ENCODE data around the gene MBD3L2B. TPM values are rescaled to one million over a fixed set of nuclear protein-coding genes. Genes with fewer than 3 reads are reported as not detected.

MBD3L2B gene
- total and polyA plus RNA-seq, 2 experiments from 2014 or later: not detected

DNA sequence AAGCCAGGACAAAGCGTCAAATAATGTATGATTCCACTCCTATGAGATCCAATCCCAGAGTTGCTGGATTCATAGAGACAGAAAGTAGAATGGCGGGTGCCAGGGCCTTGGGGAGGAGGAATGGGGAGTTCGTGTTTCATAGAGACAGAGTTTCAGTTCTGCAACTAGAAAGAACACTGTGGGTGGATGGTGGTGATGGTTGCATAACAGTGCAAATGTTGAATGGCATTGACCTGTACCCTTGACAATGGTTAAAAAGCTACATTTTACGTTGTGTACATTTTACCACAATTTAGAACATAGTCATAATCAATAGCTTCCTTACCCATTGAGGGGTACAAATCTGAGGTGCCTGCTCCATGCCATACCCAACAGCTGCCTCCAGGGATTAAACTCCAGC is 33.4 kb downstream of the MBD3L2B start:
- H3K27me3 ChIP-seq (ENCODE audit: insufficient read depth): no peaks in the 10 kb centered on the region
- no peak overlapping the region for H3K4me3 Mint-ChIP-seq
- no peaks in the 10 kb centered on the region for H4K20me1 ChIP-seq (replicated peaks; ENCODE audit: insufficient read depth)
- no peak overlapping the region for H3K27ac ChIP-seq (ENCODE audit: low read depth)
- no peaks in the 10 kb centered on the region for H3K4me1 ChIP-seq (ENCODE audit: insufficient read depth)
- H3K79me2 ChIP-seq (replicated peaks; ENCODE audit: insufficient read depth): no peaks in the 10 kb centered on the region
- no peak overlapping the region for H3K4me2 ChIP-seq
- TF ChIP-seq STAT1 (IDR thresholded peaks at IDR 0.05; ENCODE audit: unreplicated experiment) (no peak), EZH2phosphoT487 (IDR thresholded peaks at IDR 0.05; ENCODE audit: unreplicated experiment) (no peak), ZNF114 (CRISPR knock-in tag; IDR thresholded peaks at IDR 0.05) (no peak), POLR2AphosphoS5 (IDR thresholded peaks at IDR 0.05; ENCODE audit: low read depth) (no peak), NANOG (IDR thresholded peaks at IDR 0.05; ENCODE audit: borderline replicate concordance) (no peak), CREB1 (CRISPR knock-in tag; IDR thresholded peaks at IDR 0.05; ENCODE audit: low read depth) (no peak), ZNF331 (CRISPR knock-in tag; IDR thresholded peaks at IDR 0.05; ENCODE audit: low read depth) (no peak), EZH2 (IDR thresholded peaks at IDR 0.05; ENCODE audit: low read depth, unreplicated experiment) (no peak), JUNB (IDR thresholded peaks at IDR 0.05; ENCODE audit: unreplicated experiment) (no peak)
- TF ChIP-seq, protein P1, sequence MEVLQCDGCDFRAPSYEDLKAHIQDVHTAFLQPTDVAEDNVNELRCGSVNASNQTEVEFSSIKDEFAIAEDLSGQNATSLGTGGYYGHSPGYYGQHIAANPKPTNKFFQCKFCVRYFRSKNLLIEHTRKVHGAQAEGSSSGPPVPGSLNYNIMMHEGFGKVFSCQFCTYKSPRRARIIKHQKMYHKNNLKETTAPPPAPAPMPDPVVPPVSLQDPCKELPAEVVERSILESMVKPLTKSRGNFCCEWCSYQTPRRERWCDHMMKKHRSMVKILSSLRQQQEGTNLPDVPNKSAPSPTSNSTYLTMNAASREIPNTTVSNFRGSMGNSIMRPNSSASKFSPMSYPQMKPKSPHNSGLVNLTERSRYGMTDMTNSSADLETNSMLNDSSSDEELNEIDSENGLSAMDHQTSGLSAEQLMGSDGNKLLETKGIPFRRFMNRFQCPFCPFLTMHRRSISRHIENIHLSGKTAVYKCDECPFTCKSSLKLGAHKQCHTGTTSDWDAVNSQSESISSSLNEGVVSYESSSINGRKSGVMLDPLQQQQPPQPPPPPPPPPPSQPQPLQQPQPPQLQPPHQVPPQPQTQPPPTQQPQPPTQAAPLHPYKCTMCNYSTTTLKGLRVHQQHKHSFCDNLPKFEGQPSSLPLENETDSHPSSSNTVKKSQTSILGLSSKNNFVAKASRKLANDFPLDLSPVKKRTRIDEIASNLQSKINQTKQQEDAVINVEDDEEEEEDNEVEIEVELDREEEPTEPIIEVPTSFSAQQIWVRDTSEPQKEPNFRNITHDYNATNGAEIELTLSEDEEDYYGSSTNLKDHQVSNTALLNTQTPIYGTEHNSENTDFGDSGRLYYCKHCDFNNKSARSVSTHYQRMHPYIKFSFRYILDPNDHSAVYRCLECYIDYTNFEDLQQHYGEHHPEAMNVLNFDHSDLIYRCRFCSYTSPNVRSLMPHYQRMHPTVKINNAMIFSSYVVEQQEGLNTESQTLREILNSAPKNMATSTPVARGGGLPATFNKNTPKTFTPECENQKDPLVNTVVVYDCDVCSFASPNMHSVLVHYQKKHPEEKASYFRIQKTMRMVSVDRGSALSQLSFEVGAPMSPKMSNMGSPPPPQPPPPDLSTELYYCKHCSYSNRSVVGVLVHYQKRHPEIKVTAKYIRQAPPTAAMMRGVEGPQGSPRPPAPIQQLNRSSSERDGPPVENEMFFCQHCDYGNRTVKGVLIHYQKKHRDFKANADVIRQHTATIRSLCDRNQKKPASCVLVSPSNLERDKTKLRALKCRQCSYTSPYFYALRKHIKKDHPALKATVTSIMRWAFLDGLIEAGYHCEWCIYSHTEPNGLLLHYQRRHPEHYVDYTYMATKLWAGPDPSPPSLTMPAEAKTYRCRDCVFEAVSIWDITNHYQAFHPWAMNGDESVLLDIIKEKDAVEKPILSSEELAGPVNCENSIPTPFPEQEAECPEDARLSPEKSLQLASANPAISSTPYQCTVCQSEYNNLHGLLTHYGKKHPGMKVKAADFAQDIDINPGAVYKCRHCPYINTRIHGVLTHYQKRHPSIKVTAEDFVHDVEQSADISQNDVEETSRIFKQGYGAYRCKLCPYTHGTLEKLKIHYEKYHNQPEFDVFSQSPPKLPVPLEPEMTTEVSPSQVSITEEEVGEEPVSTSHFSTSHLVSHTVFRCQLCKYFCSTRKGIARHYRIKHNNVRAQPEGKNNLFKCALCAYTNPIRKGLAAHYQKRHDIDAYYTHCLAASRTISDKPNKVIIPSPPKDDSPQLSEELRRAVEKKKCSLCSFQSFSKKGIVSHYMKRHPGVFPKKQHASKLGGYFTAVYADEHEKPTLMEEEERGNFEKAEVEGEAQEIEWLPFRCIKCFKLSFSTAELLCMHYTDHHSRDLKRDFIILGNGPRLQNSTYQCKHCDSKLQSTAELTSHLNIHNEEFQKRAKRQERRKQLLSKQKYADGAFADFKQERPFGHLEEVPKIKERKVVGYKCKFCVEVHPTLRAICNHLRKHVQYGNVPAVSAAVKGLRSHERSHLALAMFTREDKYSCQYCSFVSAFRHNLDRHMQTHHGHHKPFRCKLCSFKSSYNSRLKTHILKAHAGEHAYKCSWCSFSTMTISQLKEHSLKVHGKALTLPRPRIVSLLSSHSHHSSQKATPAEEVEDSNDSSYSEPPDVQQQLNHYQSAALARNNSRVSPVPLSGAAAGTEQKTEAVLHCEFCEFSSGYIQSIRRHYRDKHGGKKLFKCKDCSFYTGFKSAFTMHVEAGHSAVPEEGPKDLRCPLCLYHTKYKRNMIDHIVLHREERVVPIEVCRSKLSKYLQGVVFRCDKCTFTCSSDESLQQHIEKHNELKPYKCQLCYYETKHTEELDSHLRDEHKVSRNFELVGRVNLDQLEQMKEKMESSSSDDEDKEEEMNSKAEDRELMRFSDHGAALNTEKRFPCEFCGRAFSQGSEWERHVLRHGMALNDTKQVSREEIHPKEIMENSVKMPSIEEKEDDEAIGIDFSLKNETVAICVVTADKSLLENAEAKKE (CRISPR knock-in tag; IDR thresholded peaks at IDR 0.05): no peak
- TF ChIP-seq, protein P2, sequence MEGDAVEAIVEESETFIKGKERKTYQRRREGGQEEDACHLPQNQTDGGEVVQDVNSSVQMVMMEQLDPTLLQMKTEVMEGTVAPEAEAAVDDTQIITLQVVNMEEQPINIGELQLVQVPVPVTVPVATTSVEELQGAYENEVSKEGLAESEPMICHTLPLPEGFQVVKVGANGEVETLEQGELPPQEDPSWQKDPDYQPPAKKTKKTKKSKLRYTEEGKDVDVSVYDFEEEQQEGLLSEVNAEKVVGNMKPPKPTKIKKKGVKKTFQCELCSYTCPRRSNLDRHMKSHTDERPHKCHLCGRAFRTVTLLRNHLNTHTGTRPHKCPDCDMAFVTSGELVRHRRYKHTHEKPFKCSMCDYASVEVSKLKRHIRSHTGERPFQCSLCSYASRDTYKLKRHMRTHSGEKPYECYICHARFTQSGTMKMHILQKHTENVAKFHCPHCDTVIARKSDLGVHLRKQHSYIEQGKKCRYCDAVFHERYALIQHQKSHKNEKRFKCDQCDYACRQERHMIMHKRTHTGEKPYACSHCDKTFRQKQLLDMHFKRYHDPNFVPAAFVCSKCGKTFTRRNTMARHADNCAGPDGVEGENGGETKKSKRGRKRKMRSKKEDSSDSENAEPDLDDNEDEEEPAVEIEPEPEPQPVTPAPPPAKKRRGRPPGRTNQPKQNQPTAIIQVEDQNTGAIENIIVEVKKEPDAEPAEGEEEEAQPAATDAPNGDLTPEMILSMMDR (conservative IDR thresholded peaks at IDR 0.05; ENCODE audit: low read depth in 2 of 2): no peak
- TF ChIP-seq, protein P3, sequence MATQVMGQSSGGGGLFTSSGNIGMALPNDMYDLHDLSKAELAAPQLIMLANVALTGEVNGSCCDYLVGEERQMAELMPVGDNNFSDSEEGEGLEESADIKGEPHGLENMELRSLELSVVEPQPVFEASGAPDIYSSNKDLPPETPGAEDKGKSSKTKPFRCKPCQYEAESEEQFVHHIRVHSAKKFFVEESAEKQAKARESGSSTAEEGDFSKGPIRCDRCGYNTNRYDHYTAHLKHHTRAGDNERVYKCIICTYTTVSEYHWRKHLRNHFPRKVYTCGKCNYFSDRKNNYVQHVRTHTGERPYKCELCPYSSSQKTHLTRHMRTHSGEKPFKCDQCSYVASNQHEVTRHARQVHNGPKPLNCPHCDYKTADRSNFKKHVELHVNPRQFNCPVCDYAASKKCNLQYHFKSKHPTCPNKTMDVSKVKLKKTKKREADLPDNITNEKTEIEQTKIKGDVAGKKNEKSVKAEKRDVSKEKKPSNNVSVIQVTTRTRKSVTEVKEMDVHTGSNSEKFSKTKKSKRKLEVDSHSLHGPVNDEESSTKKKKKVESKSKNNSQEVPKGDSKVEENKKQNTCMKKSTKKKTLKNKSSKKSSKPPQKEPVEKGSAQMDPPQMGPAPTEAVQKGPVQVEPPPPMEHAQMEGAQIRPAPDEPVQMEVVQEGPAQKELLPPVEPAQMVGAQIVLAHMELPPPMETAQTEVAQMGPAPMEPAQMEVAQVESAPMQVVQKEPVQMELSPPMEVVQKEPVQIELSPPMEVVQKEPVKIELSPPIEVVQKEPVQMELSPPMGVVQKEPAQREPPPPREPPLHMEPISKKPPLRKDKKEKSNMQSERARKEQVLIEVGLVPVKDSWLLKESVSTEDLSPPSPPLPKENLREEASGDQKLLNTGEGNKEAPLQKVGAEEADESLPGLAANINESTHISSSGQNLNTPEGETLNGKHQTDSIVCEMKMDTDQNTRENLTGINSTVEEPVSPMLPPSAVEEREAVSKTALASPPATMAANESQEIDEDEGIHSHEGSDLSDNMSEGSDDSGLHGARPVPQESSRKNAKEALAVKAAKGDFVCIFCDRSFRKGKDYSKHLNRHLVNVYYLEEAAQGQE (IDR thresholded peaks at IDR 0.05; ENCODE audit: unreplicated experiment): no peak
- TF ChIP-seq, protein P4, sequence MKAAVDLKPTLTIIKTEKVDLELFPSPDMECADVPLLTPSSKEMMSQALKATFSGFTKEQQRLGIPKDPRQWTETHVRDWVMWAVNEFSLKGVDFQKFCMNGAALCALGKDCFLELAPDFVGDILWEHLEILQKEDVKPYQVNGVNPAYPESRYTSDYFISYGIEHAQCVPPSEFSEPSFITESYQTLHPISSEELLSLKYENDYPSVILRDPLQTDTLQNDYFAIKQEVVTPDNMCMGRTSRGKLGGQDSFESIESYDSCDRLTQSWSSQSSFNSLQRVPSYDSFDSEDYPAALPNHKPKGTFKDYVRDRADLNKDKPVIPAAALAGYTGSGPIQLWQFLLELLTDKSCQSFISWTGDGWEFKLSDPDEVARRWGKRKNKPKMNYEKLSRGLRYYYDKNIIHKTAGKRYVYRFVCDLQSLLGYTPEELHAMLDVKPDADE (IDR thresholded peaks at IDR 0.05): no peak
- H3K4me1 Mint-ChIP-seq: no peaks in the 10 kb centered on the region
- H3K36me3 ChIP-seq (ENCODE audit: insufficient read depth): no peaks in the 10 kb centered on the region; the same call in 1 of the 2 replicates
- DNase-seq (ENCODE audit: low spot score) (no peak), ATAC-seq (no peak)
- H3K9me3 Mint-ChIP-seq: peaks cover 82% of the 10 kb centered on the region
- H3K9me2 ChIP-seq (ENCODE audit: insufficient read depth): no peaks in the 10 kb centered on the region
- H3F3A ChIP-seq (replicated peaks; ENCODE audit: low read depth): no peaks in the 10 kb centered on the region
- H3K4me3 ChIP-seq: no peak overlapping the region
- H2AFZ ChIP-seq: no peak overlapping the region
- H3K27me3 Mint-ChIP-seq (ENCODE audit: insufficient read depth, low read depth, poor library complexity): no peaks in the 10 kb centered on the region
- peaks cover 40% of the 10 kb centered on the region for H3K36me3 Mint-ChIP-seq (ENCODE audit: low read depth)
- no peak overlapping the region for H3K27ac Mint-ChIP-seq
